RWPE2 (cell line): ENCODE results near the gene TRIM34.
"Not testable (repeated sequence)": the region's sequence is repeated elsewhere in the genome, so short reads cannot be mapped to it uniquely, and the experiment has no call there.

Experiments
- ATAC-seq: fragments of 200-7000 bp; cut with Tn5 transposase; 3 replicates; pipeline ENCODE4 v1.9.1; 2021; ENCODE audit warnings: low read depth
- DNase-seq: peaks from one replicate; pipeline ENCODE4 v3.0.0-alpha.2; 2020; ENCODE audit warnings: low spot score
- H3K27ac ChIP-seq: fragments of 450-650 bp; 2 replicates; pipeline ENCODE4 v1.5.1; 2017; ENCODE audit warnings: mild to moderate bottlenecking; ENCODE audit not compliant: poor library complexity, severe bottlenecking
- H3K27me3 ChIP-seq: fragments of 250-450 bp; sonication (Bioruptor Pico); 2 replicates; pipeline ENCODE4 v1.5.1; 2021; ENCODE audit warnings: mild to moderate bottlenecking, moderate library complexity; ENCODE audit not compliant: insufficient read depth, poor library complexity, severe bottlenecking
- H3K36me3 ChIP-seq: fragments of 250-450 bp; sonication (Bioruptor Pico); 2 replicates; pipeline ENCODE4 v1.5.1; 2020; ENCODE audit warnings: low read depth, mild to moderate bottlenecking, moderate library complexity
- H3K4me1 ChIP-seq: fragments of 250-450 bp; sonication (Bioruptor Pico); 2 replicates; pipeline ENCODE4 v1.5.1; 2021; ENCODE audit warnings: mild to moderate bottlenecking, moderate library complexity; ENCODE audit not compliant: insufficient read depth, poor library complexity, severe bottlenecking
- H3K4me3 ChIP-seq: fragments of 250-450 bp; sonication (Bioruptor Pico); 2 replicates; pipeline ENCODE4 v1.5.1; 2021; ENCODE audit warnings: mild to moderate bottlenecking, moderate library complexity; ENCODE audit not compliant: severe bottlenecking
- H3K9me3 ChIP-seq: fragments of 250-450 bp; sonication (Bioruptor Pico); 2 replicates; pipeline ENCODE4 v1.5.1; 2021; ENCODE audit warnings: mild to moderate bottlenecking, moderate library complexity; ENCODE audit not compliant: severe bottlenecking
- CTCF ChIP-seq: fragments of 450-650 bp; IDR thresholded peaks from one replicate; pipeline ENCODE4 v1.5.1; 2017; ENCODE audit warnings: mild to moderate bottlenecking, moderate library complexity; ENCODE audit not compliant: poor library complexity, severe bottlenecking

Gene TRIM34

GRCh38 chr11:5671831-5672230 lies 47.0 kb downstream of the TRIM34 start:
- no peak for TF ChIP-seq CTCF
- Histone ChIP-seq H3K27ac (no peak overlapping the region), H3K9me3 (no peaks in the 10 kb centered on the region), H3K4me1 (no peaks in the 10 kb centered on the region), H3K27me3 (no peaks in the 10 kb centered on the region), H3K4me3 (no peak overlapping the region), H3K36me3 (peaks cover 72% of the 10 kb centered on the region)
- no peak for DNase-seq
- ATAC-seq, result no peak

GRCh38 chr11:5674391-5674790 lies 49.6 kb downstream of the TRIM34 start:
- no peak for TF ChIP-seq CTCF
- H3K4me1 ChIP-seq, result no peaks in the 10 kb centered on the region

GRCh38 chr11:5679811-5680210 lies 55.0 kb downstream of the TRIM34 start:
- Histone ChIP-seq H3K36me3 (peaks cover 36% of the 10 kb centered on the region), H3K27me3 (no peaks in the 10 kb centered on the region), H3K9me3 (no peaks in the 10 kb centered on the region), H3K27ac (no peak overlapping the region), H3K4me3 (no peak overlapping the region), H3K4me1 (peaks cover 4% of the 10 kb centered on the region)
- no peak for ATAC-seq
- TF ChIP-seq CTCF, result no peak
- DNase-seq, result no peak

More at GRCh38 chr11:5674391-5674790, 49.6 kb downstream of the TRIM34 start:
- peaks cover 71% of the 10 kb centered on the region for H3K36me3 ChIP-seq
- H3K4me3 ChIP-seq, result no peak overlapping the region
- H3K27ac ChIP-seq, result no peak overlapping the region
- no peaks in the 10 kb centered on the region for H3K27me3 ChIP-seq
- no peak for DNase-seq
- ATAC-seq, result no peak
- H3K9me3 ChIP-seq, result no peaks in the 10 kb centered on the region

- ATAC-seq, H3K4me3 ChIP-seq, H3K4me1 ChIP-seq, H3K27me3 ChIP-seq, H3K9me3 ChIP-seq, H3K27ac ChIP-seq, DNase-seq: not testable (repeated sequence)
- H3K36me3 ChIP-seq, result peaks cover 24% of the 10 kb centered on the region
Observed at GRCh38 chr11:5682890-5683441, 58.2 kb downstream of the TRIM34 start.

- Histone ChIP-seq H3K36me3 (peaks cover 18% of the 10 kb centered on the region), H3K27ac (peak overlapping the region; percentile 78)
- DNase-seq, H3K9me3 ChIP-seq, ATAC-seq, H3K4me3 ChIP-seq, H3K27me3 ChIP-seq, H3K4me1 ChIP-seq: not testable (repeated sequence)
Observed at GRCh38 chr11:5683620-5684019, 58.8 kb downstream of the TRIM34 start.

GRCh38 chr11:5684036-5684645 lies 59.3 kb downstream of the TRIM34 start:
- no peaks in the 10 kb centered on the region for H3K9me3 ChIP-seq
- peaks cover 13% of the 10 kb centered on the region for H3K36me3 ChIP-seq
- peaks cover 10% of the 10 kb centered on the region for H3K4me1 ChIP-seq
- no peak for TF ChIP-seq CTCF
- no peaks in the 10 kb centered on the region for H3K27me3 ChIP-seq
- peak overlapping the region; percentile 37 for H3K4me3 ChIP-seq
- DNase-seq (no peak), ATAC-seq (no peak; the same call in 2 of the 3 replicates)
- peak overlapping the region; percentile 78 for H3K27ac ChIP-seq
